HepG2 (cell line): ENCODE results near the gene KRTAP12-4. TPM values are rescaled to one million over a fixed set of nuclear protein-coding genes. Genes with fewer than 3 reads are reported as not detected.
"Not testable (repeated sequence)": the region's sequence is repeated elsewhere in the genome, so short reads cannot be mapped to it uniquely, and the experiment has no call there.

Experiments
- ATAC-seq: fragments of 200-7000 bp; cut with Tn5 transposase; 3 replicates; pipeline ENCODE4 v1.9.1; 2020; ENCODE audit warnings: mild to moderate bottlenecking, moderate library complexity
- BruUV-seq: library from RNA; stranded (reverse); fragments of 400-500 nt; replicated peaks from 2 replicates; lab custom pipeline; 2021; lab: Mats Ljungman, UMichigan
- CTCF ChIA-PET: fragments of 300-600 bp; formaldehyde crosslinking; extraction: SDS; loops from one replicate; lab custom pipeline; 2021; ENCODE audit warnings: low total read pairs, inconsistent platforms, low intra/inter-chr PET ratio; lab: Yijun Ruan, JAX
- POLR2A ChIA-PET: fragments of 350-600 bp; sonication (Branson Sonifier 250); formaldehyde crosslinking; loops from one replicate; lab custom pipeline; 2020; ENCODE audit warnings: antibody characterized with exemption, inconsistent platforms; lab: Yijun Ruan, JAX
- DNase-seq: peaks from one replicate; pipeline ENCODE4 v3.0.0-alpha.2; 2015; ENCODE audit warnings: low spot score
- FAIRE-seq: peaks from 3 replicates; lab custom pipeline; 2011; peaks lifted over from hg19 to GRCh38; lab: Jason Lieb, UNC
- H2AFZ ChIP-seq: one replicate; pipeline ENCODE4 v1.6.1; 2011; ENCODE audit warnings: low read length, inconsistent platforms
- H3K27ac ChIP-seq: fragments of 300-600 bp; 3 replicates; pipeline ENCODE4 v1.8.0; 2011; ENCODE audit warnings: mixed run types, mild to moderate bottlenecking, mixed read lengths, low read length, inconsistent platforms; ENCODE audit not compliant: insufficient read depth; ENCODE audit errors: extremely low read length
- H3K27me3 ChIP-seq, 2 experiments: fragments of 200-600 bp in 1 of 2; 2 replicates in 1 of 2; 3 replicates in 1 of 2; pipeline versions ENCODE4 v1.6.0 to v1.8.0; 2011; ENCODE audit warnings: low read length in 2 of 2, mild to moderate bottlenecking in 2 of 2, moderate library complexity in 2 of 2, inconsistent platforms in 1 of 2; ENCODE audit not compliant: insufficient read depth in 2 of 2, control insufficient read depth in 1 of 2
- H3K36me3 ChIP-seq, 2 experiments: fragments of 200-600 bp in 1 of 2; replicated peaks in 1 of 2; 2 replicates in 1 of 2; 3 replicates in 1 of 2; pipeline versions ENCODE4 v1.5.1 to v1.8.0; 2011; ENCODE audit warnings: low read length in 2 of 2, inconsistent platforms in 1 of 2; ENCODE audit not compliant: insufficient read depth in 2 of 2, control insufficient read depth in 1 of 2
- H3K4me1 ChIP-seq: 2 replicates; pipeline ENCODE4 v1.5.1; 2012; ENCODE audit warnings: low read length, inconsistent platforms; ENCODE audit not compliant: insufficient read depth
- H3K4me2 ChIP-seq: 2 replicates; pipeline ENCODE4 v1.6.0; 2011; ENCODE audit warnings: low read depth, low read length, inconsistent platforms
- H3K4me3 ChIP-seq, 3 experiments: fragments of 200-600 bp in 1 of 3; sonication (generic), shearing (Covaris generic) in 1 of 3; replicated peaks in 1 of 3; 2 replicates each; pipeline ENCODE4 v1.5.1; 2011 to 2016; ENCODE audit warnings: low read length in 3 of 3, inconsistent platforms in 2 of 3, low read depth in 2 of 3, mild to moderate bottlenecking in 2 of 3, control low read depth in 1 of 3, mixed read lengths in 1 of 3; ENCODE audit not compliant: insufficient read depth in 1 of 3
- H3K79me2 ChIP-seq: one replicate; pipeline ENCODE4 v1.6.1; 2011; ENCODE audit warnings: low read length, inconsistent platforms; ENCODE audit not compliant: insufficient read depth
- H3K9ac ChIP-seq: 2 replicates; pipeline ENCODE4 v1.6.0; 2011; ENCODE audit warnings: mild to moderate bottlenecking, low read depth, low read length, inconsistent platforms; ENCODE audit not compliant: insufficient read depth
- H3K9me3 ChIP-seq: 2 replicates; pipeline ENCODE4 v1.5.1; 2012; ENCODE audit warnings: mild to moderate bottlenecking, low read length
- H4K20me1 ChIP-seq: 2 replicates; pipeline ENCODE4 v1.6.0; 2011; ENCODE audit warnings: inconsistent platforms, mild to moderate bottlenecking, low read length, moderate library complexity; ENCODE audit not compliant: insufficient read depth
- BRF2 ChIP-seq: sonication (generic); formaldehyde crosslinking; IDR thresholded peaks from 2 replicates; pipeline ENCODE4 v1.8.1; 2022; ENCODE audit warnings: mild to moderate bottlenecking, missing genetic modification reagents
- HMG20B ChIP-seq: conservative IDR thresholded peaks from 2 replicates; pipeline ENCODE4 v1.6.1; 2016; ENCODE audit warnings: missing genetic modification reagents, missing compliant biosample characterization
- MZF1 ChIP-seq: sonication (generic); formaldehyde crosslinking; IDR thresholded peaks from 2 replicates; pipeline ENCODE4 v1.8.1; 2023; ENCODE audit warnings: mild to moderate bottlenecking, missing genetic modification reagents, borderline replicate concordance
- PBX2 ChIP-seq: IDR thresholded peaks from 2 replicates; pipeline ENCODE4 v1.6.1; 2016; ENCODE audit warnings: control low read depth
- RNF2 ChIP-seq: fragments of 450-650 bp; conservative IDR thresholded peaks from 2 replicates; pipeline ENCODE4 v1.6.1; 2016; ENCODE audit warnings: low read depth
- TMF1 ChIP-seq: sonication (generic); formaldehyde crosslinking; IDR thresholded peaks from 2 replicates; pipeline ENCODE4 v1.8.1; 2022; ENCODE audit warnings: low read depth, missing genetic modification reagents
- ZHX1 ChIP-seq: sonication (generic); formaldehyde crosslinking; IDR thresholded peaks from 2 replicates; pipeline ENCODE4 v1.8.1; 2022; ENCODE audit warnings: low read depth, mild to moderate bottlenecking, missing genetic modification reagents
- WGBS: methylation state at CpG from one replicate; pipeline ENCODE4 v1.1.6; 2017; ENCODE audit warnings: low lambda C conversion rate; 5-methylcytosine and 5-hydroxymethylcytosine counted together
- in situ Hi-C: cut with HindIII; loops from 2 replicates; pipeline ENCODE4 v1.10.0; 2017; ENCODE audit warnings: low pct_unique_long_range_greater_than_20kb; ENCODE audit not compliant: extremely low pct_ligation_motif_present
- intact Hi-C: fragments of 100-400 bp; cut with micrococcal nuclease; formaldehyde crosslinking; loops from one replicate; pipeline ENCODE4 v1.10.0; 2022; ENCODE audit not compliant: unreplicated experiment
- polyA plus RNA-seq, 8 experiments: library from polyadenylated mRNA; depleted of rRNA in 3 of 8; stranded (reverse) in 7 of 8; unstranded in 1 of 8; fragments of >200 nt; fragmentation: Illumina TruSeq in 4 of 8; extraction: Trizol in 4 of 8; gene quantifications; 2 replicates each; pipeline versions ENCODE4 v1.2.1 to v1.2.3, GENCODE V29; 2011 to 2016; ENCODE audit warnings: low read depth in 4 of 8, missing spikeins in 1 of 8, mixed read lengths in 1 of 8; ENCODE audit not compliant: insufficient read depth in 1 of 8
- total RNA-seq, 5 experiments: library from RNA; depleted of rRNA; stranded (reverse); fragments of >200 nt; fragmentation: Illumina TruSeq; extraction: Trizol; gene quantifications; 2 replicates each; pipeline ENCODE4 v1.2.3, GENCODE V29; 2016; ENCODE audit warnings: low read depth in 1 of 5

Gene KRTAP12-4
- total and polyA plus RNA-seq, 2 of the 13 experiments (the other 11 are each of a cell fraction or from before 2014, with no cell fraction given): not detected

GRCh38 chr21:44647222-44647552, 7.3 kb downstream of the KRTAP12-4 start:
- TF ChIP-seq MZF1 (CRISPR knock-in tag) (no peak), PBX2 (CRISPR knock-in tag) (no peak), TMF1 (no peak), HMG20B (CRISPR knock-in tag) (no peak), BRF2 (no peak), ZHX1 (CRISPR knock-in tag) (no peak), RNF2 (no peak)
- no peak for ATAC-seq
- Histone ChIP-seq H3K79me2 (no peaks in the 10 kb centered on the region), H3K9me3 (peaks cover 22% of the 10 kb centered on the region), H2AFZ (no peak overlapping the region), H3K36me3 (no peaks in the 10 kb centered on the region), H3K4me1 (no peaks in the 10 kb centered on the region), H3K4me3 (no peak overlapping the region), H4K20me1 (no peaks in the 10 kb centered on the region), H3K9ac (no peak overlapping the region), H3K27ac (no peak overlapping the region), H3K4me2 (no peak overlapping the region), H3K27me3 (peaks cover 3 to 30% of the 10 kb centered on the region in 2 experiments; a peak in 4 of 5 replicates)
- POLR2A ChIA-PET: no interaction called here
- in situ Hi-C loops (no loop called here), intact Hi-C loops (no loop called here)
- DNase-seq: no peak
- FAIRE-seq: no peak
- CTCF ChIA-PET: no interaction called here
- no TSS peak for BruUV-seq
- 65% methylated on average over 8 of the region's 8 CpGs for WGBS

GRCh38 chr21:44646366-44647221, 7.9 kb downstream of the KRTAP12-4 start, which contains the start of gene KRTAP10-11:
TSS of gene KRTAP10-11 (plus strand) at chr21:44646414. CDS start at chr21:44646459, 45 bp downstream.
- FAIRE-seq, ATAC-seq, BruUV-seq, H3K9ac ChIP-seq, H2AFZ ChIP-seq, DNase-seq, in situ Hi-C loops, H3K27ac ChIP-seq, H3K4me2 ChIP-seq, POLR2A ChIA-PET, H3K36me3 ChIP-seq, H3K79me2 ChIP-seq, H4K20me1 ChIP-seq, intact Hi-C loops, H3K4me1 ChIP-seq, CTCF ChIA-PET, H3K4me3 ChIP-seq: not testable (repeated sequence)
- Histone ChIP-seq H3K27me3 (peaks cover 3 to 30% of the 10 kb centered on the region in 2 experiments; a peak in 4 of 5 replicates), H3K9me3 (peaks cover 22% of the 10 kb centered on the region)
- 49% methylated on average over 12 of the region's 21 CpGs for WGBS
